GM21576 (cell line): ENCODE results near the gene RPP30.

Experiments used
- ATAC-seq: cut with Tn5 transposase; IDR thresholded peaks from one replicate; pipeline ENCODE4 v1.9.1; 2021; ENCODE audit warnings: mild to moderate bottlenecking, moderate library complexity; ENCODE audit not compliant: unreplicated experiment

The RPP30 gene

GRCh38 chr10:90916392-90917237 lies 44.8 kb downstream of the RPP30 start:
- ATAC-seq, result no peak

GRCh38 chr10:90917238-90917967 lies 45.6 kb downstream of the RPP30 start:
- ATAC-seq, result no peak

GRCh38 chr10:90917968-90918318 lies 46.2 kb downstream of the RPP30 start:
- ATAC-seq, result no peak

GRCh38 chr10:90919683-90920574 lies 48.2 kb downstream of the RPP30 start:
- ATAC-seq, result no peak

- no peak for ATAC-seq
Measured at GRCh38 chr10:90920986-90921666, 49.4 kb downstream of the RPP30 start, which contains the start of gene ANKRD1. ANKRD1 (minus strand) TSS chr10:90921087; CDS start chr10:90921027, 60 bp downstream.

- no peak for ATAC-seq
Measured at GRCh38 chr10:90921906-90922305, 50.1 kb downstream of the RPP30 start.

- ATAC-seq, result no peak
Measured at GRCh38 chr10:90923111-90923731, 51.4 kb downstream of the RPP30 start.

- no peak for ATAC-seq
Measured at GRCh38 chr10:90924552-90924951, 52.8 kb downstream of the RPP30 start.

GRCh38 chr10:90925079-90926029 lies 53.6 kb downstream of the RPP30 start:
- ATAC-seq, result no peak

- ATAC-seq, result no peak
Measured at GRCh38 chr10:90927293-90927692, 55.5 kb downstream of the RPP30 start.

GRCh38 chr10:90929179-90929578 lies 57.4 kb downstream of the RPP30 start:
- ATAC-seq, result no peak

- no peak for ATAC-seq
Measured at GRCh38 chr10:90930070-90930837, 58.5 kb downstream of the RPP30 start.

GRCh38 chr10:90930971-90931871 lies 59.4 kb downstream of the RPP30 start:
- ATAC-seq, result no peak

- no peak for ATAC-seq
Measured at GRCh38 chr10:90935581-90936275, 64.0 kb downstream of the RPP30 start.

- no peak for ATAC-seq
Measured at GRCh38 chr10:90936276-90936659, 64.5 kb downstream of the RPP30 start.

GRCh38 chr10:90937645-90938258 lies 66.0 kb downstream of the RPP30 start:
- ATAC-seq, result no peak
